Endothelial cell of umbilical vein (primary cell): ENCODE measurements around the gene ABCB6. TPM values are rescaled to one million over a fixed set of nuclear protein-coding genes. Genes with fewer than 3 reads are reported as not detected.

Experiments
- BruUV-seq: library from RNA; stranded (reverse); fragments of 400-500 nt; replicated peaks from 2 replicates; lab custom pipeline; 2021; lab: Mats Ljungman, UMichigan
- CTCF ChIA-PET: fragments of 300-600, 350-600 bp; sonication (Branson Sonifier 250); formaldehyde crosslinking; loops from one replicate; lab custom pipeline; 2021; ENCODE audit warnings: antibody characterized with exemption, inconsistent platforms; lab: Charles Lee
- POLR2A ChIA-PET: fragments of 300-600, 350-600 bp; sonication (Branson Sonifier 250); formaldehyde crosslinking; loops from one replicate; lab custom pipeline; 2021; ENCODE audit warnings: antibody characterized with exemption, inconsistent platforms; lab: Charles Lee
- DNase-seq: peaks from one replicate; pipeline ENCODE4 v3.0.0-alpha.2; 2011; ENCODE audit warnings: low read depth, low spot score
- FAIRE-seq: peaks from 2 replicates; lab custom pipeline; 2011; peaks lifted over from hg19 to GRCh38; lab: Jason Lieb, UNC
- H2AFZ ChIP-seq: 2 replicates; pipeline ENCODE4 v1.6.0; 2012; ENCODE audit warnings: low read depth, low read length, control low read depth, inconsistent platforms
- H3K27ac ChIP-seq: 2 replicates; pipeline ENCODE4 v1.5.1; 2011; ENCODE audit warnings: low read depth, mild to moderate bottlenecking, control low read depth, low read length, moderate library complexity; ENCODE audit not compliant: insufficient read depth
- H3K27me3 ChIP-seq, 2 experiments: 2 replicates each; pipeline versions ENCODE4 v1.6.0 to v1.6.1; 2011; ENCODE audit warnings: low read length in 2 of 2, mixed read lengths in 1 of 2; ENCODE audit not compliant: control insufficient read depth in 2 of 2, insufficient read depth in 2 of 2
- H3K36me3 ChIP-seq, 2 experiments: 2 replicates in 1 of 2; 3 replicates in 1 of 2; pipeline ENCODE4 v1.5.1; 2011; ENCODE audit warnings: low read length in 2 of 2, mild to moderate bottlenecking in 1 of 2, moderate library complexity in 1 of 2; ENCODE audit not compliant: control insufficient read depth in 2 of 2, insufficient read depth in 2 of 2; ENCODE audit errors: extremely low read depth in 1 of 2
- H3K4me1 ChIP-seq: 3 replicates; pipeline ENCODE4 v1.5.1; 2011; ENCODE audit warnings: mild to moderate bottlenecking, low read length; ENCODE audit not compliant: control insufficient read depth, insufficient read depth; ENCODE audit errors: extremely low read depth
- H3K4me2 ChIP-seq: 2 replicates; pipeline ENCODE4 v1.6.1; 2011; ENCODE audit warnings: low read length, control low read depth, mixed read lengths; ENCODE audit not compliant: insufficient read depth
- H3K4me3 ChIP-seq, 3 experiments: fragments of 200-600 bp in 1 of 3; sonication (generic), shearing (Covaris generic) in 1 of 3; replicated peaks in 1 of 3; 2 replicates each; pipeline ENCODE4 v1.5.1; 2011 to 2016; ENCODE audit warnings: control low read depth in 3 of 3, low read length in 3 of 3, mild to moderate bottlenecking in 2 of 3, inconsistent platforms in 1 of 3, low read depth in 1 of 3, moderate library complexity in 1 of 3; ENCODE audit not compliant: insufficient read depth in 1 of 3
- H3K79me2 ChIP-seq: 2 replicates; pipeline ENCODE4 v1.6.0; 2012; ENCODE audit warnings: low read length, inconsistent platforms; ENCODE audit not compliant: control insufficient read depth, insufficient read depth
- H3K9ac ChIP-seq: replicated peaks from 2 replicates; pipeline ENCODE3; 2011; ENCODE audit warnings: low read length, control low read depth; ENCODE audit not compliant: insufficient read depth; ENCODE audit errors: extremely low read depth
- H3K9me1 ChIP-seq: replicated peaks from 3 replicates; pipeline ENCODE4 v1.6.0; 2011; ENCODE audit warnings: mild to moderate bottlenecking, low read length; ENCODE audit not compliant: control insufficient read depth, insufficient read depth; ENCODE audit errors: extremely low read depth
- H3K9me3 ChIP-seq: replicated peaks from 2 replicates; pipeline ENCODE4 v1.5.1; 2012; ENCODE audit warnings: low read length, inconsistent platforms; ENCODE audit not compliant: control insufficient read depth, insufficient read depth
- H4K20me1 ChIP-seq: replicated peaks from 2 replicates; pipeline ENCODE3; 2011; ENCODE audit warnings: mild to moderate bottlenecking, low read length; ENCODE audit not compliant: control insufficient read depth, insufficient read depth; ENCODE audit errors: extremely low read depth
- CTCF ChIP-seq, 2 donors: IDR thresholded peaks; 1 replicate in 1 of 2; 2 replicates in 1 of 2; pipeline ENCODE4 v1.5.1; 2011; ENCODE audit warnings: low read length in 2 of 2, mild to moderate bottlenecking in 2 of 2, moderate library complexity in 2 of 2, control low read depth in 1 of 2, inconsistent platforms in 1 of 2, low read depth in 1 of 2; ENCODE audit not compliant: insufficient read depth in 1 of 2; ENCODE audit errors: extremely low read depth in 1 of 2
- EZH2 ChIP-seq: IDR thresholded peaks from 2 replicates; pipeline ENCODE4 v1.6.1; 2012; ENCODE audit warnings: borderline replicate concordance, low read depth, mild to moderate bottlenecking, moderate library complexity, low read length, inconsistent platforms; ENCODE audit not compliant: severe bottlenecking
- FOS ChIP-seq: IDR thresholded peaks from 2 replicates; pipeline ENCODE4 v1.6.1; 2011; ENCODE audit warnings: mild to moderate bottlenecking, low read length, moderate library complexity, borderline replicate concordance; ENCODE audit not compliant: insufficient read depth
- GATA2 ChIP-seq: IDR thresholded peaks from 2 replicates; pipeline ENCODE4 v1.7.0; 2011; ENCODE audit warnings: low read depth, mild to moderate bottlenecking, moderate library complexity, mixed read lengths, low read length; ENCODE audit not compliant: insufficient read length, insufficient read depth
- JUN ChIP-seq: IDR thresholded peaks from 2 replicates; pipeline ENCODE4 v1.6.1; 2011; ENCODE audit warnings: borderline replicate concordance, low read depth; ENCODE audit not compliant: insufficient read length, insufficient read depth
- POLR2A ChIP-seq: IDR thresholded peaks from 2 replicates; pipeline ENCODE4 v1.6.1; 2012; ENCODE audit warnings: low read depth, mild to moderate bottlenecking, control low read depth, low read length
- POLR2AphosphoS5 ChIP-seq: IDR thresholded peaks from 2 replicates; pipeline ENCODE4 v1.6.1; 2012; ENCODE audit warnings: low read depth, mild to moderate bottlenecking, control low read depth, low read length, moderate library complexity; ENCODE audit not compliant: insufficient read depth
- dilution Hi-C: fragments of 300-500 bp; cut with MboI; formaldehyde crosslinking; loops from one replicate; pipeline ENCODE4 v1.15.0; 2019; ENCODE audit warnings: low sequenced_read_pairs; ENCODE audit not compliant: extremely low pct_ligation_motif_present
- intact Hi-C: fragments of 100-400 bp; cut with micrococcal nuclease; formaldehyde crosslinking; loops from one replicate; pipeline ENCODE4 v1.10.0; 2022
- polyA plus RNA-seq, 4 experiments: library from polyadenylated mRNA; depleted of rRNA in 3 of 4; stranded (reverse) in 3 of 4; unstranded in 1 of 4; fragments of >200 nt; gene quantifications; 2 replicates each; pipeline versions ENCODE4 v1.2.1 to v1.2.3, GENCODE V29; 2011 to 2012; ENCODE audit warnings: missing spikeins in 1 of 4
- total RNA-seq: library from RNA; stranded (reverse); gene quantifications from 2 replicates; pipeline ENCODE4 v1.2.3, GENCODE V29; 2021

ABCB6 gene
- total and polyA plus RNA-seq, 2 donors (not counting 3 experiments of a cell fraction or from before 2014, with no cell fraction given) = 25.7 to 32.5 TPM

- H3K79me2 ChIP-seq = peaks cover 14% of the 10 kb centered on the region
- H3K36me3 ChIP-seq = peaks cover 0 to 19% of the 10 kb centered on the region in 2 experiments
- no peak for TF ChIP-seq JUN
- no peak for TF ChIP-seq POLR2AphosphoS5
- TF ChIP-seq CTCF (IDR thresholded peaks at IDR 0.05; ENCODE audit: extremely low read depth in 1 of 2, insufficient read depth in 1 of 2, low read depth in 1 of 2, low read length in 2 of 2) = no peak
- no peak for TF ChIP-seq FOS
- no peak for TF ChIP-seq GATA2
- no peak for TF ChIP-seq EZH2
- no peak for TF ChIP-seq POLR2A
- H2AFZ ChIP-seq = no peak overlapping the region
- H3K4me2 ChIP-seq = no peak overlapping the region
- no peak overlapping the region for H3K4me3 ChIP-seq
- no peaks in the 10 kb centered on the region for H3K9me3 ChIP-seq
- no peaks in the 10 kb centered on the region for H3K27me3 ChIP-seq
- intact Hi-C loops = no loop called here
- ChIA-PET CTCF (interaction anchor here (1.0 to 5.2 kb wide), 2 partner anchors 19 to 121 kb away, joined by 3 to 32 read pairs; no protein-coding TSS in a partner anchor), POLR2A (no interaction called here)
- no peak overlapping the region for H3K27ac ChIP-seq
- no peak overlapping the region for H3K9ac ChIP-seq
- H3K9me1 ChIP-seq = no peaks in the 10 kb centered on the region
- peaks cover 3% of the 10 kb centered on the region for H4K20me1 ChIP-seq
- DNase-seq (no peak), FAIRE-seq (no peak)
- H3K4me1 ChIP-seq = peaks cover 14% of the 10 kb centered on the region
- BruUV-seq = no TSS peak
- dilution Hi-C loops = no loop called here
Observed at GRCh38 chr2:219174146-219174545, 44.6 kb downstream of the ABCB6 start.
